GM21619 (cell line): ENCODE results near the gene OR52K2.
"Not testable (repeated sequence)": the region's sequence is repeated elsewhere in the genome, so short reads cannot be mapped to it uniquely, and the experiment has no call there.

Experiments
- ATAC-seq: cut with Tn5 transposase; IDR thresholded peaks from one replicate; pipeline ENCODE4 v1.9.1; 2021; ENCODE audit not compliant: unreplicated experiment

The OR52K2 gene

DNA sequence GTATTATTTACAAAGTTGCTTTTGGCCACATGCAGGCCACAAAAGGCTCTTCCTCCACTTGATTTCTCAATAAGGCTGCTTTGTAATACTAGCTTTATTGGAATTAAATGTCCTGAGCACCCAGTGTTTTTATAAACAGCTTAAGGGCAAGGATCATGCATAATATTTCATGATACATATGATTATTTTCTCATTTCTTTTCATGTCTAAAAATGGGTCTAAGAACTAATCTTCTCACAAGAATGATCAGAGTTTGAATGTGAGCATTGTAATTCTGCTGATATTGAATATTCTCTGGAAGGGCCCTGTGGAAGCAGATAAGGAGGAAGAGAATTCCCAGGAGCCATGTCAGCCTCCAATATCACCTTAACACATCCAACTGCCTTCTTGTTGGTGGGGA, at the start of gene OR52K2:
OR52K2 (plus strand) TSS at position 301 of the 400 bp plus-strand sequence; CDS start at position 346, 45 bp downstream.
- ATAC-seq, result no peak

DNA sequence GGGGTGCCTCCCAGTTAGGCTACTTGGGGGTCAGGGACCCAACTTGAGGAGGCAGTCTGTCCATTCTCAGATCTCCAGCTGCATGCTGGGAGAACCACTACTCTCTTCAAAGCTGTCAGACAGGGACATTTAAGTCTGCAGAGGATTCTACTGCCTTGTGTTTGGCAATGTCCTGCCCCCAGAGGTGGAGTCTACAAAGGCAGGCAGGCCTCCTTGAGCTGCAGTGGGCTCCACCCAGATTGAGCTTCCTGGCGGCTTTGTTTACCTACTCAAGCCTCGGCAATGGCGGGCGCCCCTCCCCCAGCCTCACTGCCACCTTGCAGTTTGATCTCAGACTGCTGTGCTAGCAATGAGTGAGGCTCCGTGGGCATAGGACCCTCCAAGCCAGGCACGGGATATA, 42.9 kb upstream of the OR52K2 start:
- ATAC-seq, result not testable (repeated sequence)

DNA sequence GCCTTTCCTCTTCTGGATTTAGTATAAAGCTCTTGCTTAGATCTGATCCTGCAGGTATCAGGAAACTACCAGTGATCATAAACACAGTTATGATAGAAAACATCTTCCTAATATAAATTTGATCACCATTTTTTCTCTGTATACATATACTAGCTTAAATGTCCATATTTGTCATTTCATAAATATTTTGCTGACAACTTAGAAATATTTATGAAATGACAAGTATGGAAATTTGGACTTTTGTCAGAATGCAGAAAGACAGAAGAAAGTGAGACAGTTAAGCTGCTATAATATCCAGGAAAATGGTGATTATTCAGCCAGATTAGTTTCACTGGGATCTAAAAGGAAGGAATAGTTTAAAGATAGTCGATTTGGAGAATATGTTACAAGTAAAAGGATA, 32.8 kb upstream of the OR52K2 start:
- ATAC-seq, result no peak

DNA sequence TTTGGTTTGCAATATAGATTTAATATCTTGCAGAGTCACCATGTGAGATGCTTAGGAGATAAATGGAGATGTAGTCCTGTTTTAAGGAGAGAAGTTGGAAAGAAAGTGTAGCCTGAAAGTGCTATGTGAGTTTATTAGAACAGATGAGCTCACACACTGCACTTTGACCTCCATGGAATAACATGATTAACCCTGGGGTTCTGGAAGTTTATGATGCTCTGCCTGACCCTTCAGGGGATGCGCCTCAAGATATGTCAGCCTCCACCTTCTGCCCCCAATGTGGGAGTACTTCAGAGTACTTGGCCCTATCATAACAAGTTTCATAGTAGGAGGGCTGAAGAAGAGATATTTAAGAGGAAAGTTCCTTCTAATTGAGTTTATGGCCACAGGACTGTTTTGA, 32.3 kb upstream of the OR52K2 start:
- ATAC-seq, result no peak

DNA sequence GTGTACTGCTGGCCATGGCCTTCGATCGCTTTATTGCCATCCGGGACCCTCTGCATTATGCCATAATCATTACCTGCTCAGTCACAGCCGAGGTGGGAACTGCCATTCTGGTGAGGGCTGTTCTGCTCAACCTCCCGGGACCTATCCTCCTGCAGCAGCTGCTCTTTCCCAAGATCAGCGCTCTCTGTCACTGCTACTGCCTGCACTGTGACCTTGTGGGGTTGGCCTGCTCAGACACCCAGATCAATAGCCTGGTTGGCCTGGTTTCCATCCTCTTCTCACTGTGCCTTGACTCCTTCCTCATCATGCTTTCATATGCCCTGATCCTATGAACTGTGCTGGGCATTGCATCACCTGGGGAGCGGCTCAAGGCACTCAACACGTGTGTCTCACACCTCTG, 30.7 kb upstream of the OR52K2 start:
- no peak for ATAC-seq

DNA sequence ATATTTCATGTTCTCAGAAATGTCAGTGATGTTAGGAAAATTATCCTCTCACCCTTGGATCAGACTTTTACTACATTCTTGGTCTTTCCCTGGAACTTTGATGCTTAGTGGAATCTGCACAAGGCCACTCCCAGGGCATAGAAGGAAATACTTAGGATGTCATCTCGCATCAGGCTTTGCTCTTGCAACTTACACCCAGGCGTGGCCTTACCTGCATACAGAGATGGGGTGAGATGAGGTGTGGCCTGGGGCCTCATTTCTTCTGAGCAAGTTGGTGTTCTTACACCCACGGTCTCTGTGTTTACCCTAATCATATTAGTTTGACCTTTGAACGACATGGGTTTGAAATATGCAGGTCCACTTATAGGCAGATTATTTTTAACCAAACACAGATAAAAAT, 19.0 kb upstream of the OR52K2 start:
- ATAC-seq, result no peak

DNA sequence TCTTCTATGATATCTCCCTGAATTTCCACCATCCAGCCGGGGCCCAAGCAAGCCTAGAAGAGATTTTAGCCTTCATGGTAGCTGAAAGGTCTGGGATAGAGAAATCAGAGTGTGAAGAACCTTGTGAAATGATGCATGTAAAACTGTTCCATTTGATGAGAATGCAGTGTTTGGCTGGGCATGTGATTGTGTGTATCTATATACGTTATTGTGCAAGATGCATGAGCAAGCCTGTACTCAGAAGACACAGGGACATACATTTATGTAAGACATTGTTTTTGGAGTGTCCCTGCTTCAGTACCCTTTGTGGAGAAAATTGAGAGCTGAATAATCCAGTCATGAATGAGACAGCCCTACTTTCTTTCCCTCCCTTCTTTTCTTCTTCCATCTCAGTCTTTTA, 15.2 kb upstream of the OR52K2 start:
- no peak for ATAC-seq

DNA sequence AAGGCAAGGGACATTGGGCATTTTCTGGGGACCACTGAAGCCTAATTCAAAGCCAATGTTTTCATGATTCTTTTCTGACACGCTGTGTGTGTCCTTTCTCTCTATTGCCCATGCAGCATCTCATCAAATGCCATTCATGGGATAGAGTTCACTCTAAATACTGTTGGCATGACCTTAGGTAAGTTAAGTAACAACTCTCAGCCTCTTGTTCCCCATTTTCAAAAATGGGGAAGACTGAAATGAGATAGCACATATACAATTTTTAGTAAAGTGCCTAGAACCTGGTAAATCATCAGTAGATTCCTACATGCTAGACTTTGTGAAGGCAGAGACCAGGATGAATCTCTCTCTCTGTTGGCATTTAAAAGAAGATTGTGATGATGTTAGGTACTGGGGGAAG, 12.7 kb upstream of the OR52K2 start:
- ATAC-seq, result no peak

DNA sequence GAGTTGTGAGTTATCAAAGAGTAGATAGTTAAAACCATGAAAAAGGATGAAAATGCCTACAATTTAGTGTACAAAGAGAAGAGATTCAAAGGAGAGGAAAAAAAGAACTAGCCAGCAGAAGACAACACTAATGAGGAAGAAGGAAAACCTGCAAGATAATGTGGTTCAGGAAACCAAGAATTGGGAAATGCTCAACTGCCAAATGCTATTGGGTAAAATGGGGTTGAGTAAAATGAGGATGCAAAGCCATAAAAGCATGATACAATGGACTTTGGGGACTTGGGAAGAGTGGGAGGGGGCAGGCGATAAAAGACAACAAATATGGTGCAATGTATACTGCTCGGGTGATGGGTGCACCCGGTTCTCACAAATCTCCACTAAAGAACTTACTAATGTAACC, 7.6 kb upstream of the OR52K2 start:
- ATAC-seq, result no peak

DNA sequence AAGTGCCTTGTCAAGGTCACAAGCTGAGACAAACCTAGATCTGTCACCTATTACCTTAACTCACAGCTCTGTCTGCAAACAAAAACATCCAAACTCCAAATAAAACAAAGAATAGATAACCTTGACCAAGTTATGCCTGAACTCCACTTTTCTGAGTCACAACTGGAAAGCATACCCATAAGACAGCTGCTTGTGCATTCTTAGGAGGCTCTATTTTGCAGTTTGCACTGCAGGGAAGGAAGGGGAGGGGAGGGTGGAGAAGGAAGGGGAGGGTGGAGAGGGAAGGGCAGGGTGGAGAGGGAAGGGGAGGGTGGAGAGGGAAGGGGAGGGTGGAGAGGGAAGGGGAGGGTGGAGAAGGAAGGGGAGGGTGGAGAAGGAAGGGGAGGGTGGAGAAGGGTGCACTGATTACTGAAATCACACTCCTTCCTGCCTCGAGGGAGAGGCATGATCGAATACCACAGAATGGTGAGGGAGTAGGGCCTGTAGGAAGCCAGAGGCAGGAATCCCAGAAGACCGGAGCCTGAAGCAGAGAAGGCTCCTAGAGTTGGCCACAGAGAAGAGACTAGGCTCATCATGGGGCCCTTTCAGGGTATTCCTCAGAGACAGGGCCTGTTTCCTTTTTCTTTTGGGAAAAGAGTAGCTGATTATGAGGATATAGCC, 5.7 kb upstream of the OR52K2 start:
- ATAC-seq, result no peak

DNA sequence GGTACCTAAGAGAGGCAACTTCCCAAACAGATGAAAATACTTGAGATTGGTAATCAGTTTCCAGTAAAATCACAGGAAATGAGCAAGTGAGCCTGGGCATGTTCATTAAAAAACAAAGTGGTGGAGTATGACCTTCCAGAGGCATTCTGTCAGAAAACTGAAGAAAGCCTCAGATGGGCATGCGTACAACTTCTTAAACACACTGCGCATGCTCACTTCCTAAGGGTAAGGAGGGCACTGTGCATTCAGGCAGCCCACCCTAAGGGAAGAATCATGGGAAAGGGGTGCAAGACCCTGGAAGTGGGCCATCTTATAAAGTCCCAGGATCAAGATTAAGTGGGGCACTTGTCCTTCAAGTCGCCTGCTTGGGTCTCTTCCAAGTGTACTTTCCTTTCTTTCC, 4.0 kb downstream of the OR52K2 start:
- no peak for ATAC-seq

DNA sequence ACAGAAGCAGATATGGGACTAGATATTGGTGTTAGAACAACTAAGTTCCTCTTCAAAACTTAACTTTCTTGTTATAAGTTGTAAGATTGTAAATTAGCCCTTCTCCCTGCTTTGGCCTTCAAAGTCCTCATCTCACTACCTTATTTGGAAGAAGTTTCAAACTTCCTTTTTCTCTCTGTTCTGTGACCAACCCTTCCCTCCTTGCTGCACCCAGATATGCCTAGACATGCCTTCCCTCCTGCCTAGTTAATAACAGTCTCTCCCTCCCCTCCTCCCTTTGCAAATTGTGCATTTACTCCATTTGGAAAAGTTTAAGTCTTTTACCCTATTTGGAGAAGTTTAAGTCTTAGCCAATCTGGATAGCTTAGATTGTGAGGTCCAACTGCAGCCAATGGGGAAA, 4.9 kb downstream of the OR52K2 start:
- ATAC-seq, result no peak

DNA sequence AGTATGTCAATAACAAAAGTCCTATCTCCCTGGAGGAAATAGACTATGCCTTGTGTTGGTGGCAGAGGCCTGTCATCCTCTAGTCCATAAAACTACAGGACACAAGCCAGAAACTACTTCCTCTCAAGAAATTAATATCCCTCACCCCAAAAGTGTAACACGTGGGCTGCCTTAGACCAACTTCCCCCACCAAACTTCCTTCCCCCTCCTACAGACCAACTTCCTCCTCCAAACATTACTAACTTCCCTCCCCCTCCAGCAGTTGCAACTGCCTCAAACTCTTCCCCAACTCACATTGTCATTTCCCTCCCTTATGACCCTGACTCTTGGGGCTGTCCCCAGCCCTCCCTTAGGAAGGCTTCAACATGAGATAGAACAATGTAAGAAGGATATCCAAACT, 6.3 kb downstream of the OR52K2 start:
- no peak for ATAC-seq

DNA sequence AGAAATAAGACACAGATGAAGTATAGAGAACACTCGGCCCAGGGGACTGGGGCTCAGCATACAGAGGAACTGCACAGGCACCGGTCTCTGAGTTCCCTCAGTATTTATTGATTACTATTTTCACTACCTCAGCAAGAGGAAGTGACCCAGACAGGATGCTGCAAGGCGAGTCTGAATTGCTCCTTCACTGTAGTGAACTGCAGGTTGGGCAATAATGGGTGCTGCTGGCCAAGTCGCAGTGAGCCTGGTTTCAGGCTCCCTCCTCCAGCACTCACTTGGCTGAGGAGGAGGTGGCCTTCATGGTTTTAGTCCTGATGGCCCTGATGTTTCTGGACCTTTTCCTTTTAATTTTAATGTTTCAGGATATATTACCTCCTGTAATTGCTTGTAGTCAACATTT, 10.4 kb downstream of the OR52K2 start:
- peak; percentile 80 for ATAC-seq

DNA sequence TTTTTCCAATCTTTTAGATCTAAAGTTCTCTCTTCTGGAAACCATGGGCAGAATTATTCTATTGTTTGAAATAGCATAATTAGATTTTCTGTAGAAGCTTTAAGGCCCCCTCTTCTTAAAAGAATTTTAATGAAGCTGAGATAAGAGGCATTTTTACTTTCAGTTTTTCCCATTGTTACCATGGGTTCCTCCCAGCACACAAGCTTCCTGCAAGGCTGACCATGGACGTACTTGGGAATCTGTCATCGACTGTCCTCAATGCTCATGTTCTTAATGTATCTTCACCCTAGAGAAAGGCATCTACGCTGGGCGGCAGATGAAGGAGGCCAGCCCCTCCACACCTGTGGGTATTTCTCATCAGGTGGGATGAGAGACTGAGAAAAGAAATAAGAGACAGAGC, 11.1 kb downstream of the OR52K2 start:
- ATAC-seq, result no peak

DNA sequence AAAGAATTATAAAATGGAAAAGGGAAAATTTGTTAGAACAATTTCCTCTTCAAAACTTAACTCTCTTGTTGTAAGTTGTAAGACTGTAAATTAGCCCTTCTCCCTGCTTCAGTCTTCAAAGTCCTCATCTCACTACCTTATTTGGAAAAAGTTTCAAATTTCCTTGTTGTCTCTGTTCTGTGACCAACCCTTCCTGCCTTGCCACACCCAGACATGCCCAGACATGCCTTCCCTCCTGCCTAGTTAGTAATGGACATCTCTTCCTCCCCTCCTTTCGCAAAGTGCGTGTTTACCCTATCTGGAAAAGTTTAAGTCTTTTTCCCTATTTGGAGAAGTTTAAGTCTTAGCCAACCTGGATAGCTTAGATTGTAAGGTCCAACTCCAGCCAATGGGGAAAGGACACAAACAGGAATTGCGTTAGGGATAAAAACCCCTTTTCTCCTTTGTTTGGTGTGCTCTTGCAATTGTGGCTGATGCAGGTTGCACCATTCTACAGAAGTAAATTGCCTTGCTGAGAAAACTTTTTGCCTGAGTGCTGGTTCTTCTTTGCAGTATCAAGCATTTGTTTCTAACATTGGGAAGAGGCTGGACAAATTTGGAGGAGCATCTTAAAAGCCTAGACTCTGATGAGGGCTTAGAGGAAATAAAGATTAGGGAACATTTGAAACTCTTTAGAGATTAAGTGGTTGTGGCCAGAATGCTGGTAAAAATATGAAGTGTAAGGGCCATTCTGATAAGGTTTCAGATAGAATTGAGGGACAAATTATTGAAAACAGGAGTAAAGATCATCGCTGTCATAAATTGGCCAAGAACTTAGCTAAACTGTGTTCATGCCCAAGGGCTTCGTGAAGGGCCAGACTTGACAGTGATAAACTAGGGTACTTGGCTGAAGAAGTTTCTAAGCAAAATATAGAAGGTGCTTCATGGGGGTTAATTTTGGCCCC, 15.4 kb downstream of the OR52K2 start:
- ATAC-seq, result no peak

DNA sequence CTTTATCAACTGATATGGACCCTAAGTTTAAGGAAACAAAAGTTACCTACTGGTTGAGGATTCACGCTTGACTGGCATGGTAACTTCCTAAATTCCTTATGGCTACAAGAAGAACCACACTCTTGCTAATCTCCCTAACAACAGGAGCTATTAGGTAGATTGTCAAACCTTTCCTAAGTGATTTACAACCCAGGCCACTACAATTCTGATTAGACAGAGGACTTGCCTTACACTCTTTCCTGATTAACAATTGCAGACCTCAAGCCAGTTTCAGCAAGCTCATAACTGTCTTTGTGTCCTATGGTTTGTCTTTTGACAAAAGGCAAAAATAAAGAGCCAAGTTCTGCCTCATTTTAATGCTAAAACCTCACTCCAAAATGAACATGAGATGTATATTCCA, 16.3 kb downstream of the OR52K2 start:
- ATAC-seq, result no peak

DNA sequence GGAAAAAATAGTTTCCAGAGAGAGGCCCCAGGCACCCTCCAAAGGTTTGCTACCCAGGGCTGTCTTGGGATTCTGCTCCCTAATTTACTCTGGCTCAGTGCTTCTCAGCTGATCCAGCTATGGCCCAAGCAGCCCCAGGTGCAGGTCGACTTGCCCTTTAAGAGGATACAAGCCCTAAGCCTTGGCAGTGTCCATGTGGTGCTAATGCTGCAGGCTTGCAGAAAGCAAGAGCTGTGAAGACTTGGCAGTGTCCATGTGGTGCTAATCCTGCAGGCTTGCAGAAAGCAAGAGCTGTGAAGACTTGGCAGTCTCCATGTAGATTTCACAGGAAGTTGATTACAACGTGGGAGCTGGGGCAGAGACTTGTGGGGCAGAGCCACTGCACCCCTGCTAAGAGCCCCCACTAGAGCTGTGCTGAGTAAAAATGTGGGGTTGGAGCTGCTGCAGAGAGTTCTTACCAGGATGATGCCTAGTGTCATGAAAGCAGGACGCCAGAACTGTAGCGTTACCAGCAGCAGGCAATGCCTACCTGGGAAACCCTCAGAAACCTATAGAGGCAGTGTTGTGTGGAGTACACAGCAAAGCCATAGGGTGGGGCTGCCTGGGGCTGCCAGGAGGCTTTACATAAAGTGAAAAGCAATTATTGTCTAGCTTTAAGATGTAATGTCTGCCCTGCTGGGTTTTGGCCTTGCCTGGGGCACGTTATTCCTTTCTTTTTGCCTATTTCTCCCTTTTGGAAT, 17.2 kb downstream of the OR52K2 start:
- ATAC-seq, result no peak

DNA sequence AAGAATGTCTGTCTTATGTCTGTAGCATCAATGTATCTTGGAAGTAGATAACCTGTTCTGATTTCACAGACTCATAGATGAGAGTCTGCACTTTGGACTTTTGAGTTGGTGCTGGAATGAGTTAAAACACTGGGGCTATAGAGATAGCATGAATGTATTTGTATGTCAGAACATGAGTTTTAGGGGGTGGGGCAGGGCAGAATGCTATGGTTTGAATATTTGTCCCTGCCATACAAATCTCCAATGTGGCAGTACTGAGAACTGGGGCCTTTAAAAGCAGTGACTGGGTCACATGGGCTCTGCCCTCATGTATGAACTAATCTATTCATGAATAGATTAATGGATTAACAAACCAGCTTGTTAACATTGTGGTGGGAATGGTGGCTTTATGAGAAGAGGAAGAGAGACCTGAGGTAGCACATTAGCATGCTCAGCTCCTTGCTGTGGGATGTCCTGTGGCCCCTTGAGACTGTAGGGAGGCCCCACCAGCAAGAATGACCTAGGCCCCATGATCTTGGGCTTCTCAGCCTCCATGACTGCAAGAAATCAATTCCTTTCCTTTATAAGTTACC, 17.9 kb downstream of the OR52K2 start:
- no peak for ATAC-seq

DNA sequence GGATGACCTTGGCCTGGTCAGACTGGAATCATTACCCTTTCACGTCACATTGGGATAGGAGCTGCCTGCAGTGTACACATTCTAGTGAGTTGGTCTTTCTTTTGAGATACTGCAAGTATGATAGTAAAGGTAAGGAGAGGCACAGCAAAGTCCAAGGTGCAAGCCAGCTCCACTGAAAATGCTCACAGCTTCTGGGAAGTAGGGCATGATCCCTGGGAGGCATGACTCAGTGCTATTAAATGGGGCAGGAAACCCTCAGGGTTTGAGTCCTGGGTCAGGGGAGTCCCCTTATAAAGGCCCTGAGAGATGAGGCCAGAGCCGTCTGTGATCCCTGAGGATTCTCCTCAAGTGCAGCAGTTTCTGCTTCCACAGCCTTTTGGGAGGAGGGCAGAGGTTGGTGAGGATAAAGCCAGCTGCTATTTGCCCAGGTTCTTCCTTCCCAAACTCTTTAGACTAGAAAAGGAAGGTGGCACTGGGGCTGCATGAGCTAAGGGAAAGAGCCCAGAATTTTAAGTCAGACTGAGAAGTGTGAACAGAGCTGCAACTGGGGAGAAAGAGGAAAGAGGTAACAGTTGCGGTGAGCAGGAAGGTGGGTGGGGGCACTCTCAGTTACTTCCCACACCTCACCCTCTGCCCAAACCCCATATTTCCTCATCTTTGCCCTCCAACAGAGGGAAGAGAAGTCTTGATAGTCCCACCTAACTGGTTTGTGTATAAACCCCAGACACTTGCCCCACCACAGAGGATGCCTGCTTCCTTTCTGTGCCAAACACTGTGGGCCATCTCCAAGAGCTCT, 18.9 kb downstream of the OR52K2 start:
- no peak for ATAC-seq

DNA sequence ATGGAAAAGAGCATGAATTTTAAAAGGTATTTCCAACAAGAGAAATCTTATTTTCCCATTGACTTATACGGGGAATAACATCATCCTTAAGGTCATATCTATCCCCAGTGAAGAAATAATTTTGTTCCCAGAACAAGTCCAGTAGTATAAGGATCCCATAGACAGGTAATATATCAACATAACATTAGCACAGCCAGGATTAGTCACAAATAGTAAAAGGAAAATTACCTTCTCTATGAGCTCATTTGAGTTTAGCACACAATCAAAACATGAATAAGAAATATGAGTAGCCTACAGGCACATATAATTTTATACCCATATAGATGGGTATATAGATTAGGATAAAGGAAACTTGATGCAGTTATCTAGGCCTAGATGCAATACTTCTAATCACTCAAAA, 30.5 kb downstream of the OR52K2 start:
- ATAC-seq, result no peak
